HG02610 (cell line): Measurements from ENCODE around the gene XRN1.

ENCODE experiments used
- ATAC-seq: cut with Tn5 transposase; IDR thresholded peaks from one replicate; pipeline ENCODE4 v1.9.1; 2021; ENCODE audit warnings: mild to moderate bottlenecking, moderate library complexity; ENCODE audit not compliant: unreplicated experiment

Gene XRN1

GRCh38 chr3:142272200-142272891 is 175.5 kb downstream of the XRN1 start:
- ATAC-seq, result no peak

DNA sequence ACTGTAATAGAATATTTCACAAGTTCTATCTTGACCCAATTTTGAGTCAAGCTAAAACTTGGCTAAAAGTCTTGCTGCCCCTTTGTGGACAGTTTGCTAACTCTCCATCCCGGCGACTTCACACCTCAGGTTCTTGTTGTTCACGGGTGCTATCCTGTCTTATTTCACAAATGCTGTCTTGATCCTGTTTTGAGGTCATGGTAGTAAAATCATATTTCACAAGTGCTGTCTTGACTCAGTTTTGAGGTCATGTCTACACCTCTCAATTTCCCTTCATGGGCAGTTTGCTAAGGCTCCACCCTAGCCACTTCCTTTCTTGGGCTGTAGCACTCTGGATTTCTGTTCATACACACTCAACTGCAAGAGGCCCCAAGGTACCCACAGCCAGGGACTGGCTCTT is 177.4 kb downstream of the XRN1 start:
- ATAC-seq, result no peak

DNA sequence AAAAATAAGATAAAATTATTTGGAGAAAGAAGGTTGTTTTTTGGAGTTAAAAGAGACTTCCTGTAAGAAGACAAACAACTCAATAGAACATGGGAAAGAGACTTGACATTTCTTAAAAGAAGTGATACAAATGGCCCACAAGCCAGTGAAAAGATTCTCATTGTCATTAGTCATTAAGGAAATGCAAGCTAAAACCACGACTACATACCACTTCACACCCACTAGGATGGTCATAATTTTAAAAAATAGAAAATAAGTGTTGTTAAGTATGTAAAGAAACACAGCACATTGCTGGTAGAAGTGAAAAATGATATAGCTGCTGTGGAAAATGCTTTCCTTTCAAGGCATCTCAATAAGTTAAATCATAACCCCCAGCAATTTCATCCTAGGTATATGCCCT is 178.1 kb downstream of the XRN1 start:
- no peak for ATAC-seq

DNA sequence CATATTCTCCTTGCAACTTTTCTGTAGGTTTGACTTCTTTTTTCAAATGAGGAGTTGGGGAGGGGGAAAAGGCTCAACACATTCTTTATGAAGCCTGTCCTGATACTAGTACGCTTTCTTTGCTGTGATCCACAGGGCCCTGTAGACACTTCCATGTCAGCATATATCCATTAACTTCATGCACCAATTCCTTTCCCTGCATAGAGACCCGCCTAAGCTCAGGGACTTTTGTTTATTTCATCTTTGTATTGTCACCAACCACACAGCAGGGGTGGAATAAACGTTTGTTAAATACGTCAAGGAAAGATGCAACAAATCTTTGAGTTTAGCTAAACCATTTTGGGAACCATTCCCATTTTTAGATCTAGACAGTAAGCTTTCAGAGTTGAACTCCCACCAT is 179.4 kb downstream of the XRN1 start:
- ATAC-seq, result no peak

- ATAC-seq, result no peak
These were observed 180.6 kb downstream of the XRN1 start for GRCh38 chr3:142267269-142267668.

DNA sequence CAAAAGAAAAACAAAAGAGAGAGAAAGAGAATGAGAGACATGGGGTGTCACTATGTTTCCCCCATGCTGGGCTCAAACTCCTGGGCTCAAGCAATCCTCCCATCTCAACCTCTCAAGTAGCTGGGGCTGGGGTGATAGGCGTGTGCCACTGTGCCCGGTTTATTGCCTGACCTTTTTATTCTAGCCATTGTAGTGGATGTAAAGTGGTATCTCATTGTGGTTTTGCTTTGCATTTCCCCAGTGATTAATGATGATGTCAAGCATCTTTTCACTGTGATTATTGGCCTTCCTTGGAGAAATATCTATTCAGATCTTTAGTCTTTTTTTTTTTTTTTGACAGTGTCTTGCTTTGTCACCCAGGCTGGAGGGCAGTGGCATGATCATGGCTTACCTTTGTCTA is 184.7 kb downstream of the XRN1 start:
- no peak for ATAC-seq

- ATAC-seq, result no peak
These were observed 188.5 kb downstream of the XRN1 start for GRCh38 chr3:142259359-142259758.

GRCh38 chr3:142256712-142257333 is 191.0 kb downstream of the XRN1 start:
- ATAC-seq, result no peak
